ENCODE measurements around the gene DNAH11. TPM values are rescaled to one million over a fixed set of nuclear protein-coding genes. Genes with fewer than 3 reads are reported as not detected.

Gene DNAH11
- total RNA-seq, 1 donor from 2014 or later = 0.22 TPM

GRCh38 chr7:21587139-21587784 is 44.4 kb downstream of the DNAH11 start:
- no peak overlapping the region for H3K27ac Mint-ChIP-seq (ENCODE audit: unreplicated experiment)
- H3K27me3 Mint-ChIP-seq (ENCODE audit: unreplicated experiment) = no peaks in the 10 kb centered on the region
- no peaks in the 10 kb centered on the region for H3K4me1 Mint-ChIP-seq (ENCODE audit: low read depth, unreplicated experiment)
- no peak overlapping the region for H3K4me3 Mint-ChIP-seq (ENCODE audit: unreplicated experiment)
- peaks cover 3% of the 10 kb centered on the region for H3K9me3 Mint-ChIP-seq (ENCODE audit: unreplicated experiment)
- no peak for DNase-seq
- H3K36me3 Mint-ChIP-seq (ENCODE audit: unreplicated experiment) = no peaks in the 10 kb centered on the region
- TF ChIP-seq, protein P1, sequence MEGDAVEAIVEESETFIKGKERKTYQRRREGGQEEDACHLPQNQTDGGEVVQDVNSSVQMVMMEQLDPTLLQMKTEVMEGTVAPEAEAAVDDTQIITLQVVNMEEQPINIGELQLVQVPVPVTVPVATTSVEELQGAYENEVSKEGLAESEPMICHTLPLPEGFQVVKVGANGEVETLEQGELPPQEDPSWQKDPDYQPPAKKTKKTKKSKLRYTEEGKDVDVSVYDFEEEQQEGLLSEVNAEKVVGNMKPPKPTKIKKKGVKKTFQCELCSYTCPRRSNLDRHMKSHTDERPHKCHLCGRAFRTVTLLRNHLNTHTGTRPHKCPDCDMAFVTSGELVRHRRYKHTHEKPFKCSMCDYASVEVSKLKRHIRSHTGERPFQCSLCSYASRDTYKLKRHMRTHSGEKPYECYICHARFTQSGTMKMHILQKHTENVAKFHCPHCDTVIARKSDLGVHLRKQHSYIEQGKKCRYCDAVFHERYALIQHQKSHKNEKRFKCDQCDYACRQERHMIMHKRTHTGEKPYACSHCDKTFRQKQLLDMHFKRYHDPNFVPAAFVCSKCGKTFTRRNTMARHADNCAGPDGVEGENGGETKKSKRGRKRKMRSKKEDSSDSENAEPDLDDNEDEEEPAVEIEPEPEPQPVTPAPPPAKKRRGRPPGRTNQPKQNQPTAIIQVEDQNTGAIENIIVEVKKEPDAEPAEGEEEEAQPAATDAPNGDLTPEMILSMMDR (IDR thresholded peaks at IDR 0.05; ENCODE audit: partially characterized antibody, unreplicated experiment) = no peak

GRCh38 chr7:21596801-21597200 is 54.0 kb downstream of the DNAH11 start:
- Mint-ChIP-seq H3K4me1 (ENCODE audit: low read depth, unreplicated experiment) (no peaks in the 10 kb centered on the region), H3K27ac (ENCODE audit: unreplicated experiment) (no peak overlapping the region), H3K27me3 (ENCODE audit: unreplicated experiment) (no peaks in the 10 kb centered on the region)

DNA sequence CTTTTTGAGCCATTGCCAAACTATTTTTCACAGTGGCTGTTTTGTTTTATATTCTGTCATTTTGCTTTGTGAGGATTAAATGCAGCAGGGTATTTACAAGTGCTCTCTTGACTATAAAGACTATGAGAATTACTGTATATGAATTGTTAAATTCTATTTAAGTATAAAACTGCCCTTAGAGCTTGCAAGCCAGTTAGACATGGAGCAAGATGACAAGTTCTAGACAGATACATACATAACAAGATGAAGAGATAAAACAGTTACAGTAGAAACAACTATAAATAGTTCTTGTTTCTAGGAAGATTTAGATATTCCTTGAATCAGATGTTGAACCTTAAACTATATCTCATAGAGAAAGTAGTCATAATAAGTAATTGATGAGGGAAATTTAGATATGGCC is 60.6 kb downstream of the DNAH11 start:
- TF ChIP-seq, protein P1 (IDR thresholded peaks at IDR 0.05; ENCODE audit: partially characterized antibody, unreplicated experiment) = no peak
- H3K36me3 Mint-ChIP-seq (ENCODE audit: unreplicated experiment) = no peaks in the 10 kb centered on the region
- no peaks in the 10 kb centered on the region for H3K4me1 Mint-ChIP-seq (ENCODE audit: low read depth, unreplicated experiment)
- no peak overlapping the region for H3K4me3 Mint-ChIP-seq (ENCODE audit: unreplicated experiment)
- DNase-seq = no peak
- no peaks in the 10 kb centered on the region for H3K9me3 Mint-ChIP-seq (ENCODE audit: unreplicated experiment)
- H3K27ac Mint-ChIP-seq (ENCODE audit: unreplicated experiment) = no peak overlapping the region
- no peaks in the 10 kb centered on the region for H3K27me3 Mint-ChIP-seq (ENCODE audit: unreplicated experiment)

More at GRCh38 chr7:21596801-21597200, 54.0 kb downstream of the DNAH11 start:
- Mint-ChIP-seq H3K36me3 (ENCODE audit: unreplicated experiment) (no peaks in the 10 kb centered on the region), H3K4me3 (ENCODE audit: unreplicated experiment) (no peak overlapping the region), H3K9me3 (ENCODE audit: unreplicated experiment) (no peaks in the 10 kb centered on the region)
- TF ChIP-seq, protein P1 (IDR thresholded peaks at IDR 0.05; ENCODE audit: partially characterized antibody, unreplicated experiment) = no peak
- DNase-seq = no peak

DNA sequence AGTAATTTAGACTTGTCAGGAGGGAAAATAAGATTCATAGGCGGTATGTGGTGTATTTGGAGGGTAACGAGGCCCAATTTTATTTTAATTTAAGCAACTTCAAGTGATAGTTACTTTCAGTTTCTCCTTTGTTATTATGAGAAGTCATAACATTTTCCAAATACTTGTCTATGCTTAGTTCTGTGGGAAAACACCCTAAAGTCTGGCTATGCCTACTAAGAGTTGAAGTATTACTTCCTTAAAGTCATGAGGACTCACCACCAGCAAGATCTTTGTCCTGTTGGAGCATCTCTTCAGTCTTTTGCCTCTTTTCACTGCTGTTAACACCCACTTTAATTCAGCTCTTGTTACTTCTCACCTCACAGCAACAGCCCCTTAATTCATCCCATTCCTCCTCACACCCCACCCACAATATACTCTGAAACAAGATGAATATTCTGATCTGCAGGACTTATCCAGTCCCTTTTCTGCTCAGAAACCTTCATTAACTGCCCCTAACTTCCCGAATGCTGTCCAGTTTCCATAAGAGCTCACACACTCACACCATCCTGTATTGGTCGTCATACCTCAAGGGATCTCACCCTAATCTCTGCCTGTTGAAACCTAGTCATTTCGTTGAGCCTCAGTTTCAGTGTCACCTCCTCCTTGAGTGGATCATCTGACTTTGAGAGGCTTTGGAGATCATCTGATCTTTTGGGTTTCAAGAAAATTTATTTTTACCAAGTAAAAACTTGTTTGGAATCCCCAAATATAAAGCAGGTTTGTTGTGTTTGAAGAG is 61.3 kb downstream of the DNAH11 start:
- Mint-ChIP-seq H3K36me3 (ENCODE audit: unreplicated experiment) (no peaks in the 10 kb centered on the region), H3K9me3 (ENCODE audit: unreplicated experiment) (no peaks in the 10 kb centered on the region), H3K4me1 (ENCODE audit: low read depth, unreplicated experiment) (no peaks in the 10 kb centered on the region), H3K4me3 (ENCODE audit: unreplicated experiment) (no peak overlapping the region), H3K27me3 (ENCODE audit: unreplicated experiment) (no peaks in the 10 kb centered on the region), H3K27ac (ENCODE audit: unreplicated experiment) (no peak overlapping the region)
- DNase-seq = no peak
- TF ChIP-seq, protein P1 (IDR thresholded peaks at IDR 0.05; ENCODE audit: partially characterized antibody, unreplicated experiment) = no peak

DNA sequence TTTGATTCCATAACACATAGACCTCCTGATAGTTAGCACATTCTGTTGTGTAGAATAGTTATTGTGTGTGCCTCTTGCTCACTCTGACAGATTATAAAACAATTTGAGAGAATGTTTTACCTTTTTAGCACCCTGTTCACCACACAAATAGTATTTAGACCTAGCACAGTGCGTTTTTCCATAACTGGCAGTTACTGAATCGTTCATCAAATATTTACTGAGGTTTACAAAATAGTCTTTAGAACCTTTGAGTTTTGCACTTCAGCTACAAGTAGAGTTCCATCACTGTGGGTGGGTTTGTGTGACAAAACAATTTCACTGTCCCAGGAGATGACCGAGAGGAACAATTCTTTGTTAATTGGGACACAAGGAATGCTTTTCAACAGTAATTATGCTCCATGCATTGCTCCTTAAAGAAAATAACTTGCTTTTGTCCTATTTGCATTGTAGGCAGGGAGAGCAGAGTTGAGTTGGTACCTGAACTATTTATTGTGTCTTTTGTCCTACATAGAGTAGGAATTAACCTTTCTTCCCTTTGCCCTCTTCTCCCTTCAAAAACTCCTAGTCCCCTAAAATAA is 62.3 kb downstream of the DNAH11 start:
- Mint-ChIP-seq H3K27me3 (ENCODE audit: unreplicated experiment) (no peaks in the 10 kb centered on the region), H3K36me3 (ENCODE audit: unreplicated experiment) (no peaks in the 10 kb centered on the region), H3K27ac (ENCODE audit: unreplicated experiment) (no peak overlapping the region), H3K9me3 (ENCODE audit: unreplicated experiment) (no peaks in the 10 kb centered on the region), H3K4me3 (ENCODE audit: unreplicated experiment) (no peak overlapping the region), H3K4me1 (ENCODE audit: low read depth, unreplicated experiment) (no peaks in the 10 kb centered on the region)
- TF ChIP-seq, protein P1 (IDR thresholded peaks at IDR 0.05; ENCODE audit: partially characterized antibody, unreplicated experiment) = no peak
- DNase-seq = no peak

Measured in glutamatergic neuron (in vitro differentiated cells).